LHCN-M2 (cell line): ENCODE data around the gene HBS1L. TPM values are rescaled to one million over a fixed set of nuclear protein-coding genes. Genes with fewer than 3 reads are reported as not detected.
A peak's percentile ranks its signal among the peaks of the same experiment; 100 is the strongest.

Source experiments
- DNase-seq: peaks from one replicate; pipeline ENCODE4 v3.0.0-alpha.2; 2012; ENCODE audit warnings: low read depth
- total RNA-seq: library from RNA; depleted of rRNA; stranded (reverse); fragments of >200 nt; gene quantifications from 2 replicates; pipeline ENCODE4 v1.2.3, GENCODE V29; 2014; rRNA removed

The HBS1L gene
- total RNA-seq, 1 experiment from 2014 or later, result 125 TPM

GRCh38 chr6:134918418-134918961 is 136.1 kb downstream of the HBS1L start:
- DNase-seq, result no peak

- DNase-seq, result peak; percentile 88
Measured at GRCh38 chr6:134911547-134911946, 143.1 kb downstream of the HBS1L start.

GRCh38 chr6:134910593-134910935 is 144.1 kb downstream of the HBS1L start:
- DNase-seq, result no peak

Other genes with a start within 250 kb of the HBS1L start
- gene ALDH8A1, start 104.7 kb downstream of the HBS1L start, total RNA-seq, result 0.06 TPM in 1 of 2 replicates, not detected in the other
- gene MYB, start 126.5 kb upstream of the HBS1L start, total RNA-seq, result 1.6 and 2.0 TPM in 2 replicates